A673 (cell line): ENCODE data around the gene USP32. TPM values are rescaled to one million over a fixed set of nuclear protein-coding genes. Genes with fewer than 3 reads are reported as not detected.
"Not testable (repeated sequence)": the region's sequence is repeated elsewhere in the genome, so short reads cannot be mapped to it uniquely, and the experiment has no call there.

Source experiments
- BruUV-seq: library from RNA; stranded (reverse); fragments of 400-500 nt; replicated peaks from 2 replicates; lab custom pipeline; 2021; lab: Mats Ljungman, UMichigan
- CTCF ChIA-PET: fragments of 300-600 bp; sonication (Branson Sonifier 250); formaldehyde crosslinking; loops from one replicate; lab custom pipeline; 2022; ENCODE audit warnings: antibody characterized with exemption; lab: Charles Lee
- POLR2A ChIA-PET: fragments of 300-600 bp; sonication (Branson Sonifier 250); formaldehyde crosslinking; loops from one replicate; lab custom pipeline; 2022; ENCODE audit warnings: antibody characterized with exemption; ENCODE audit not compliant: low non-redundant PET; lab: Charles Lee
- DNase-seq: peaks from one replicate; pipeline ENCODE4 v3.0.0-alpha.2; 2015; ENCODE audit warnings: low spot score
- H3K27ac ChIP-seq: fragments of 200-600 bp; sonication (generic); 2 replicates; pipeline ENCODE4 v1.5.1; 2016; ENCODE audit warnings: mixed run types, low read depth, mild to moderate bottlenecking, mixed read lengths, antibody characterized with exemption, low read length; ENCODE audit not compliant: poor library complexity, severe bottlenecking
- H3K27me3 ChIP-seq: fragments of 200-600 bp; sonication (generic); replicated peaks from 2 replicates; pipeline ENCODE4 v1.6.1; 2017; ENCODE audit warnings: mixed run types, low read depth, mild to moderate bottlenecking, mixed read lengths, antibody characterized with exemption, low read length; ENCODE audit not compliant: insufficient read depth, poor library complexity
- H3K36me3 ChIP-seq: fragments of 200-600 bp; sonication (generic); 2 replicates; pipeline ENCODE4 v1.6.1; 2016; ENCODE audit warnings: mixed run types, mild to moderate bottlenecking, mixed read lengths, antibody characterized with exemption, low read length; ENCODE audit not compliant: insufficient read depth, poor library complexity, severe bottlenecking
- H3K4me1 ChIP-seq: fragments of 200-600 bp; sonication (generic); 2 replicates; pipeline ENCODE4 v1.6.1; 2017; ENCODE audit warnings: mixed run types, mild to moderate bottlenecking, mixed read lengths, antibody characterized with exemption, low read length; ENCODE audit not compliant: insufficient read depth, poor library complexity, severe bottlenecking
- H3K4me3 ChIP-seq: fragments of 200-600 bp; sonication (generic); 2 replicates; pipeline ENCODE4 v1.5.1; 2016; ENCODE audit warnings: low read depth, mixed run types, mild to moderate bottlenecking, mixed read lengths, low read length; ENCODE audit not compliant: poor library complexity, severe bottlenecking
- H3K9me3 ChIP-seq: fragments of 200-600 bp; sonication (generic); 2 replicates; pipeline ENCODE4 v1.6.1; 2016; ENCODE audit warnings: mixed run types, low read depth, mild to moderate bottlenecking, mixed read lengths, antibody characterized with exemption, low read length; ENCODE audit not compliant: poor library complexity, severe bottlenecking
- CTCF ChIP-seq: fragments of 300-800, 200-600 bp; sonication (generic); conservative IDR thresholded peaks from 2 replicates; pipeline ENCODE4 v1.5.1; 2017; ENCODE audit warnings: low read depth, mild to moderate bottlenecking, antibody characterized with exemption, low read length, moderate library complexity, mixed read lengths
- EZH2 ChIP-seq: fragments of 200-600 bp; sonication (generic); IDR thresholded peaks from 2 replicates; pipeline ENCODE4 v1.6.1; 2017; ENCODE audit warnings: borderline replicate concordance, low read depth, mild to moderate bottlenecking, mixed read lengths, antibody characterized with exemption, low read length; ENCODE audit not compliant: poor library complexity, severe bottlenecking
- intact Hi-C: fragments of 100-400 bp; cut with micrococcal nuclease; formaldehyde crosslinking; loops from one replicate; pipeline ENCODE4 v1.10.0; 2022; ENCODE audit not compliant: unreplicated experiment
- total RNA-seq: library from RNA; stranded (reverse); gene quantifications from 2 replicates; pipeline ENCODE4 v1.2.3, GENCODE V29; 2021

Gene USP32
- total RNA-seq, 1 experiment from 2014 or later, result 54.8 TPM

DNA sequence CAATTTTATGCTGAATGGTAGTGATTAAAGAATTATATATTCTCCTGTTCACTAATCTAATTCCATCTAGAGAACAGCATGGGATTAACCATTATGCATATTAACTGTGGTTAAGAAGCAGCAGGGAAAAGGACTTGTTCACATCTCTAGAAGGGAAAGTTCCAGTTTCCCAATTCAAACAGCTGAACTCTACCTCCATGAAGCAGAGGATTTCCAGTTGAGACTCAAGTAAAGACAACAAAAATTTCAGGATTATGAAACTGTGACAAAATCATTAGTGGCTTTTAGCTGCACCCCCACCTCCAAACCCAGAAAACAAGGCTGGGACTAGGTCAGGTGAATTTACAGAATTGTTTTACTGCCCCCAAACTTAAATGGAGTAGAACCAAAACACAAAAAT is 73.6 kb downstream of the USP32 start:
- intact Hi-C loops, result no loop called here
- no peak for TF ChIP-seq EZH2
- TF ChIP-seq CTCF, result no peak

GRCh38 chr17:60315650-60316049 is 76.3 kb downstream of the USP32 start:
- no peak for DNase-seq
- Histone ChIP-seq H3K4me1 (peaks cover 10% of the 10 kb centered on the region), H3K4me3 (no peak overlapping the region), H3K27me3 (no peaks in the 10 kb centered on the region), H3K27ac (no peak overlapping the region), H3K9me3 (no peaks in the 10 kb centered on the region), H3K36me3 (no peaks in the 10 kb centered on the region)
- ChIA-PET POLR2A (no interaction called here), CTCF (no interaction called here)
- intact Hi-C loops, result no loop called here
- peak; percentile 32; the same call in 1 of the 2 replicates for TF ChIP-seq CTCF
- no peak for TF ChIP-seq EZH2
- no TSS peak for BruUV-seq

More for the DNA sequence above, 73.6 kb downstream of the USP32 start:
- ChIA-PET POLR2A (no interaction called here), CTCF (no interaction called here)
- Histone ChIP-seq H3K36me3 (no peaks in the 10 kb centered on the region), H3K27ac (no peak overlapping the region), H3K4me1 (peaks cover 10% of the 10 kb centered on the region), H3K27me3 (no peaks in the 10 kb centered on the region), H3K9me3 (no peaks in the 10 kb centered on the region), H3K4me3 (no peak overlapping the region)
- DNase-seq, result peak; percentile 47
- no TSS peak for BruUV-seq

DNA sequence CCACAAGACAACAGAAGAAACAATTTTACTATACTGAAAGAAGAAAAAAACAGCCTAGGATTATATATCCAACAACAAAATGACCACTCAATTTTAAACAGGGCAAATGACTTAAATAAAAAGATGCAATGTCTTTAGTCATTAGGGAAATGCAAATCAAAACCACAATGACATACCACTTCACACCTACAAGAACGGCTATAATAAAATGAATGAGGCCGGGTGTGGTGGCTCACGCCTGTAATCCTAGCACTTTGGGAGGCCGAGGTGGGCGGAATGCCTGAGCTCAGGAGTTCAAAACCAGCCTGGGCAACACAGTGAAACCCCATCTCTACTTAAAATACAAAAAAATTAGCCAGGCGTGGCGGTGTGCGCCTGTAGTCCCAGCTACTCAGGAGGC is 77.0 kb downstream of the USP32 start:
- BruUV-seq, intact Hi-C loops, CTCF ChIA-PET, POLR2A ChIA-PET, H3K4me1 ChIP-seq, H3K9me3 ChIP-seq, H3K4me3 ChIP-seq, H3K36me3 ChIP-seq, H3K27ac ChIP-seq, H3K27me3 ChIP-seq, DNase-seq: not testable (repeated sequence)

- no TSS peak for BruUV-seq
- ChIA-PET CTCF (no interaction called here), POLR2A (no interaction called here)
Measured at GRCh38 chr17:60314423-60314822, 77.5 kb downstream of the USP32 start.

More at GRCh38 chr17:60314423-60314822, 77.5 kb downstream of the USP32 start:
- no peaks in the 10 kb centered on the region for H3K9me3 ChIP-seq
- no peaks in the 10 kb centered on the region for H3K27me3 ChIP-seq
- no peak overlapping the region for H3K4me3 ChIP-seq
- peaks cover 10% of the 10 kb centered on the region for H3K4me1 ChIP-seq
- intact Hi-C loops, result no loop called here
- TF ChIP-seq EZH2 (no peak), CTCF (no peak)
- no peaks in the 10 kb centered on the region for H3K36me3 ChIP-seq
- no peak for DNase-seq
- H3K27ac ChIP-seq, result no peak overlapping the region
